ENCODE measurements around the gene WNT11. TPM values are rescaled to one million over a fixed set of nuclear protein-coding genes. Genes with fewer than 3 reads are reported as not detected.
"Not testable (repeated sequence)": the region's sequence is repeated elsewhere in the genome, so short reads cannot be mapped to it uniquely, and the experiment has no call there.

Gene WNT11
- total RNA-seq, 2 experiments from 2014 or later: not detected

DNA sequence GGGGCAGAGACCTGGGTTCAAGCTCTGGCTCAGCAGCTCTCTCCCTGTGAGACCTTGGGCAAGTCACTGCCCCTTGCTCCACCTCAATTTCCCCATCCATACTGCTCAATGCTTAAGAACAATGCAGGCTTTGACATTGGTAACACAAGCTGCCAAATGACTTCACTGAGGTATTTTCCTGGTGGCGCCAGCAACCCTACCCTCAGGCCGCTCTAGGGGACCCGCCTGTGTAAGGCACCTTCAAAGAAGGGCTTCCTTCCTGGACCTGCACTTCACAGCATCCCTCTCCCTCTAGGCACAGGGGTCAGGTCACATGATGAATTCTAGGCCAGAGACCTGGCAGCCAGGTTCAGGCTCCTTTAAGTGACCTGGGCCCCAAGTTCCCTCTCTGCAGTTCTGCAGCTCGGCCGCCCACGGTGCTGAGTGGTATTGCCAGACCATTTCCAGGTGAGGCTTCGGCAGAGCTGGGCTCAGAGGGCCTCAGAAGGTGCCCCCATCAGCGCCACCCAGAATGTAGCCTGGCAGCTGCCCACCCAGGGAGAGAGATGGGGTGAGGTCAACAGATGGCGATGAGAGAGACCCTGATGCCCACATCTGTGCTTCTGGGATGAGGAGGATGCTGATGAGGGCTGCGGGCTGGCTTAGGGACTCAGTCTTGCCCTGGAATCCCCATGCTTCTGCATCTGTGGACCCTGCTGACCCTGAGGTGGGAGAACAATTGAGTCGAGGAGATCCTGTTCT lies 4.5 kb downstream of the WNT11 start:
- Mint-ChIP-seq H3K36me3 (ENCODE audit: low read depth) (no peaks in the 10 kb centered on the region), H3K4me1 (peaks cover 7% of the 10 kb centered on the region), H3K9me3 (no peaks in the 10 kb centered on the region), H3K27me3 (peaks cover 29% of the 10 kb centered on the region), H3K4me3 (no peak overlapping the region), H3K27ac (no peak overlapping the region)
- no peak for DNase-seq
- ChIA-PET POLR2A (no interaction called here), CTCF (interaction anchor here (1.8 kb wide), 1 partner anchor 16 kb away, joined by 4 read pairs; no protein-coding TSS in a partner anchor)

DNA sequence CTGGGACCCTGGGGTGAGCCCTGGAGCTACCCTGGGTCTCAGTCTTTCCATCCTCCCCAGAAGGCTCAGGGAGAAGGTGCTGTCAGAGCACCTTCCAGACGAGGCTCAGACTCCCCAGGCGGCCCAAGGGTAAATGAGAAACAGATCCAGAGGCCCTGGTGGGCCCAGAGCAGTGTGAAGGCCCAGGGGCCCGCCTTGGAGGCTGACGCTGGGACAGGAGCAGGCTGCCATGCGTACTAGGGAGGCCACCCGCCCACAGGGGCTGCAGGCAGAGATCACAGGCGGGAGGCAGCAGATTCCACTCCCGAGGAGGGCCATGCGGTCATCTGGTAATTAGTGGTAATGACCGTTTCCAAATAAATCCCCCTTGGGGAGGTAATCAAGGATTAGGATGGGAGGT lies 5.2 kb downstream of the WNT11 start:
- POLR2A ChIA-PET: no interaction called here
- Mint-ChIP-seq H3K4me3 (no peak overlapping the region), H3K27ac (no peak overlapping the region), H3K27me3 (peaks cover 24% of the 10 kb centered on the region), H3K9me3 (no peaks in the 10 kb centered on the region), H3K4me1 (peaks cover 5% of the 10 kb centered on the region), H3K36me3 (ENCODE audit: low read depth) (no peaks in the 10 kb centered on the region)
- no peak for DNase-seq
- CTCF ChIA-PET: interaction anchor here (1.8 kb wide), 1 partner anchor 15 kb away, joined by 4 read pairs; no protein-coding TSS in a partner anchor

DNA sequence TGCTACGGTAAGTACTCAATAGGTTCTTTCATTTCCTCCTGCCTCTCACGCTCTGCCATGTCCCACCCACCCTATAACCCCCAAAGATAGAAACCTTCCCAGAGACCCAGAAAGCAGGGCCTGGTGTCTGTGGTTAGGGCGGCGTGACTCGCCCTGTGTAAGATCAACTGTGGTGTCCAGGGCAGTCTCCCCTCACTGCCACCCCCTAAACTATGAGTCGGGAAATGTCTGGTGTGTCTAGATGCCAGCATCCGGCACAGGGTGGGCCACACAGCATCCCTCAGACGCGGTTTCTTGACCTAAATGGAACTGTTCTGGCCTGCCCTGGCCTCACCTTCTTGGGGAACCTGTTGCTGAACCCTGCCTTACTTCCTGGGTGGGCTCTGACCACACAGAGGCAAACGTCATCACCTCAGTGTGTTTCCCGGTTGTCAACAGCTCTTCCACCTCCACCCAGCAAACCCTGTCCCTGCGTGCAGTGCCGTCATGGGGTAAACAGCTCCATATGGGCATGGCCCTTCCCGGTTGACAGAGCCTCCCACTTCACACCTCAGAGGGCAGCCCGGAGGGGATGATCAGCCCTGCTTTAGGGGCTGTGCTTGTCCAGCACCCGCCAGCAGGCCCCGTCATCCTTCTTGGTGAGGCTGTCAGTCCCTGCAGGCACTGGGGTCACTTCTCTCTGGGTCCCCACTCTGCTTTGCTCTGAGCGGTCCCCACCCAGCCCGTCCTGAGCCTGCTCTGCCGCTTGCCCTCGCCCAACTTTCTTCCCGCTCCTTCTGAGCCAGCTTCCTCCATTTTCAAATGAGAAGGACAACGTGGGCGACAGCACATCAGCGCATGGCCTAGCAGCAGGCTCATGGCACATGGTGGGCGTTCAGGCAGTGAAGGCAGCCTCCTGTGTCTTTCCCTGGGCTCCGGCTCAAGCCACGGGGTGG lies 6.0 kb downstream of the WNT11 start:
- Mint-ChIP-seq H3K9me3 (no peaks in the 10 kb centered on the region), H3K27ac (no peak overlapping the region), H3K27me3 (peaks cover 16% of the 10 kb centered on the region), H3K4me1 (no peaks in the 10 kb centered on the region), H3K4me3 (no peak overlapping the region), H3K36me3 (ENCODE audit: low read depth) (no peaks in the 10 kb centered on the region)
- ChIA-PET POLR2A (no interaction called here), CTCF (no interaction called here)
- DNase-seq: no peak

DNA sequence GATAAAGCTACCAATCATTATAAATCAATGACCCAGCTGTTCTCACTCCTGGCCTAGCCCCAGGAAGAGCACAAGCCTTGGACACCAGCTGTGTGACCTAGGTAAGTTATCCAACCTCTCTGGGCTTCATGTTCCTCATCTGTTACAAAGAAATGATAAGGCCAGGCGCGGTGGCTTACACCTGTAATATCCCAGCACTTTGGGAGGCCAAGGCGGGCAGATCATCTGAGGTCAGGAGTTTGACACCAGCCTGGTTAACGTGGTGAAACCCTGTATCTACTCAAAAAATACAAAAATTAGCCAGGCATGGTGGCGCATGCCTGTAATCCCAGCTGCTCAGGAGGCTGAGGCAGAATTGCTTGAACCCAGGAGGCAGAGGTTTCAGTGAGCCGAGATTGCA lies 7.6 kb downstream of the WNT11 start:
- DNase-seq; H3K27me3 Mint-ChIP-seq; H3K27ac Mint-ChIP-seq; H3K4me1 Mint-ChIP-seq; H3K4me3 Mint-ChIP-seq; H3K9me3 Mint-ChIP-seq; H3K36me3 Mint-ChIP-seq (ENCODE audit: low read depth); POLR2A ChIA-PET: not testable (repeated sequence)
- CTCF ChIA-PET: interaction anchor here (1.0 to 1.4 kb wide), 2 partner anchors 9 to 10 kb away, joined by 3 to 6 read pairs; no protein-coding TSS in a partner anchor

DNA sequence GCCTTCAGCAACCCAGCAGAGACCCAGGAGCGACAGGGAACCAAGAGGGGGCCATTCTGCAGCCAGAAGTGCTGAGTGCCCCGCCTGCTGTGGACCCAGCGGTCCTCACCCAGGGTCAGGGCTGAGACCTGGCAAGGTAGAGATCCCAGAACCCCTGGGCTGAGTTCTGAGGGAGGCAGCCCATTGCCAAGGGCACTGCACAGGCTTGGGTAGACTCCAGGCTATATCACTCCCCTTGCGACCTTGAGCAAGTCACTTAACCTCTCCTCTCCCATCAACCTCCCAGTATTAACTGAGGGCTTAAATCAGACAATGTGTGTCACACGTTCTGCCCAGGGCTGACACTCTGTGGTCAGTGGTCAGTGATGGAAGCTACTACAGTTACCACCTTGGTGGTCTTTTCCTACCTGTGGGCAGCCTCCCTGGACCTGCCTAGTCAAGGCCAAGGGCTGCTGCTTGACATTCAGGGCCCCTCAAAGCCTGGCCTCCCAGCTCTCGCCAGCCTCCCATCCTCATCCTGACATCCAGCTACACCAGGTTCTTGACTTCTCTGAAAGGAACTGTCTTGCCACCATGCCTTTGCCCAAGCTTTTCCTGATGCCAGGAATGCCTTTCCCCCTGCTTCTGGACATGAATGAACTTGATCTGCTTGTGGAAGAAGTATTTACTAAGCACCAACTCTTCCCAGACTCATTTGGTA lies 8.2 kb downstream of the WNT11 start:
- H3K27me3 Mint-ChIP-seq: no peaks in the 10 kb centered on the region
- no peak overlapping the region for H3K4me3 Mint-ChIP-seq
- ChIA-PET POLR2A (no interaction called here), CTCF (interaction anchor here (1.0 to 1.5 kb wide), 3 partner anchors 7 to 11 kb away, joined by 3 to 6 read pairs (median 3); no protein-coding TSS in a partner anchor)
- no peak overlapping the region for H3K27ac Mint-ChIP-seq
- no peaks in the 10 kb centered on the region for H3K36me3 Mint-ChIP-seq (ENCODE audit: low read depth)
- no peak for DNase-seq
- H3K4me1 Mint-ChIP-seq: no peaks in the 10 kb centered on the region
- no peaks in the 10 kb centered on the region for H3K9me3 Mint-ChIP-seq

DNA sequence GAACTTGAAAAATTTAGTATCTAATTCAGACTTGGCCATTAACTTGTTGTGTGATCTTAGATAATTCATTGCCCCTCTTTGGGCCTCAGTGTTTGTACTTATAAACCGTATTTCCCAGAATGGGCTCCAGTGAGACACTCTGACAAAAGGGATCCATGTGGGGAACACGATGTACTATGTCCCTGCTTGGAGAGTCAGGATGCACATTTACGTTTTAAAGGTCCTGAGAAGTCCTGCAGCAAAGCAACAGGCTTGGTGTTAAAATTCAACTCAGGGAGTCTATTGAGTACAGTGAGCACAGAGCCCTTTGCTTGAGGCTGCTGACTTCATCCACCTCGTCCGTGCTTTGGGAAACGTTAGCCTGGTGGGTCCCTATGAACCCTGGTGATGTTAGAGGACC lies 9.0 kb downstream of the WNT11 start:
- no peak overlapping the region for H3K4me3 Mint-ChIP-seq
- POLR2A ChIA-PET: no interaction called here
- no peaks in the 10 kb centered on the region for H3K36me3 Mint-ChIP-seq (ENCODE audit: low read depth)
- no peaks in the 10 kb centered on the region for H3K27me3 Mint-ChIP-seq
- no peak for DNase-seq
- H3K4me1 Mint-ChIP-seq: no peaks in the 10 kb centered on the region
- no peak overlapping the region for H3K27ac Mint-ChIP-seq
- CTCF ChIA-PET: interaction anchor here (1.5 to 2.9 kb wide), 2 partner anchors 8 to 11 kb away, joined by 3 to 23 read pairs; no protein-coding TSS in a partner anchor
- no peaks in the 10 kb centered on the region for H3K9me3 Mint-ChIP-seq

DNA sequence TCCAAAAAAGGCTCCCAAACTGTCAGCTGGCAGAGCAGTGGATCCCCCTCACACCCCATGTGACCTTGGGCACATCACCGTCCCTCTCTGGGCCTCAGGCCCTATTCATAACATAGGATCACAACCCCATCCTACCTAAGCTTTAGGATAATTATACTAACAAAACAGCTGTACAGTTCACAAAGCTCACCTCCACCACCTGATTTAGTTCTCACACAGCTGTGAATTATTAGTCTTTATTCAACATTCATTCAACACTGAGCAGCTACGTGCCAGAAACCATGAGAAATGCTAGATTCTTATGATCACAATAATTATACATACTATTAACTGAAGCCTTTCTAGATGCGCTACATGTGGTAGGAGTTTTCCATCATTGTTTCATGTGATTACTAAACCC lies 9.5 kb downstream of the WNT11 start:
- H3K9me3 Mint-ChIP-seq: no peaks in the 10 kb centered on the region
- DNase-seq: no peak
- no peaks in the 10 kb centered on the region for H3K36me3 Mint-ChIP-seq (ENCODE audit: low read depth)
- H3K4me1 Mint-ChIP-seq: no peaks in the 10 kb centered on the region
- H3K27ac Mint-ChIP-seq: no peak overlapping the region
- no peak overlapping the region for H3K4me3 Mint-ChIP-seq
- no peaks in the 10 kb centered on the region for H3K27me3 Mint-ChIP-seq
- POLR2A ChIA-PET: no interaction called here
- CTCF ChIA-PET: interaction anchor here (1.5 to 2.9 kb wide), 2 partner anchors 9 to 11 kb away, joined by 3 to 23 read pairs; no protein-coding TSS in a partner anchor

DNA sequence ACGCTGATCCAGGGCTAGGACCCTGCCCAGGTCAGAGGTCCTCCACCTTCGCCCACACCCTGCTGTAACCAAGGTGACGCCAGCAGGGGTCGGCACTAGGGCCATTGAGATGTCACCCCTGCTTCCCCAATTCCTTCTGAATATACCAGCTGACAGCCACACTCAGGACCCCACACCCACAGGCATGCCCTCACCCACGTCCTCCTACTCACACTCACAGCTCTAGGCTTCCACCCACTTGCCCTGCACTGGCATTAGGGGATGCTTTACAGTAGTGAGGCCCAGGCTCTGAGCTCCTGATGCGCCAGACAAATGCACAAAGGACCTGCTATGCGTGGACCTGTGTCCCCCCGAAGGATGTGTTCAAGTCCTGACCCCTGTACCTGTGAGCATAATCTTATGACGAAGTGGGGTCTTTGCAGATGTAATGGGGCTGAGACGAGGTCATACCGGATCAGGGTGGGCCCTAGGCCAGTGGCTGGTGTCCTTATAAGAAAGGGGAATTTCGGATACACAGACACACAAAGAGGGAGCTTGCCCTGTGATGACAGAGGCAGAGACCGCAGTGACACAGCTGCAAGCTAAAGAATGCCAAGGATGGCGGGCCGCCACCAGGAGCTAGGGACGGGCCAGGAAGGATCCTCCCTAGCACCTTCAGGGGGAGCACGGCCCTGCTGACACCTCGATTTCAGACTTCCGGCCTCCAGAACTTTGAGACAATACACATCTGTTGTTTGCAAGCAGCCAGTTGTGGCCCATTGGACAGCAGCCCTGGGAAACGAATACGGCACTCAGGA lies 11.2 kb downstream of the WNT11 start:
- H3K4me3 Mint-ChIP-seq: no peak overlapping the region
- ChIA-PET CTCF (interaction anchor here (0.6 to 2.9 kb wide), 2 partner anchors 13 to 347 kb away, joined by 3 to 23 read pairs; no protein-coding TSS in a partner anchor), POLR2A (no interaction called here)
- no peaks in the 10 kb centered on the region for H3K36me3 Mint-ChIP-seq (ENCODE audit: low read depth)
- no peak overlapping the region for H3K27ac Mint-ChIP-seq
- no peak for DNase-seq
- H3K9me3 Mint-ChIP-seq: no peaks in the 10 kb centered on the region
- no peaks in the 10 kb centered on the region for H3K27me3 Mint-ChIP-seq
- no peaks in the 10 kb centered on the region for H3K4me1 Mint-ChIP-seq

DNA sequence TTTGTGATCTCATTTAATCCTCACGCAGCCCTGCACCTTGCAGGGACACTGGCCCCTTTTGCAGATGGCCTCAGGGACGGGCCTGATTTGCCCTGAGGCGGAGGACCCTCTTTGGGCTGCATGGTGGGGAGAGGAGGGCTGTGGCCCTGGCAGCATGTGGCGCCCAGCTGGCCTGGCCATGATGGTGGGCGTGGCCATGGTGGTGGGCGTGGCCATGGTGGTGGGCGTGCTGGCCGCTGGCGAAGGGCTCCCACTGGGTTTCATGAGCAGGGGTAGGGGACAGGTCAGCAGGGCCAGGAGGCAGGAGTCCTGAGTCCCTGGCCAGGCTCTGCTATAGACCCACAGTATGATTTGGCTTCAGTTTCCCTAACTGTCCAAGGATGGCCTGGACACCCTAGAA lies 13.1 kb downstream of the WNT11 start:
- Mint-ChIP-seq H3K27ac (no peak overlapping the region), H3K36me3 (ENCODE audit: low read depth) (no peaks in the 10 kb centered on the region), H3K4me3 (no peak overlapping the region), H3K9me3 (no peaks in the 10 kb centered on the region), H3K4me1 (no peaks in the 10 kb centered on the region), H3K27me3 (no peaks in the 10 kb centered on the region)
- ChIA-PET POLR2A (no interaction called here), CTCF (interaction anchor here (2.1 kb wide), 1 partner anchor 14 kb away, joined by 5 read pairs; no protein-coding TSS in a partner anchor)
- DNase-seq: no peak

DNA sequence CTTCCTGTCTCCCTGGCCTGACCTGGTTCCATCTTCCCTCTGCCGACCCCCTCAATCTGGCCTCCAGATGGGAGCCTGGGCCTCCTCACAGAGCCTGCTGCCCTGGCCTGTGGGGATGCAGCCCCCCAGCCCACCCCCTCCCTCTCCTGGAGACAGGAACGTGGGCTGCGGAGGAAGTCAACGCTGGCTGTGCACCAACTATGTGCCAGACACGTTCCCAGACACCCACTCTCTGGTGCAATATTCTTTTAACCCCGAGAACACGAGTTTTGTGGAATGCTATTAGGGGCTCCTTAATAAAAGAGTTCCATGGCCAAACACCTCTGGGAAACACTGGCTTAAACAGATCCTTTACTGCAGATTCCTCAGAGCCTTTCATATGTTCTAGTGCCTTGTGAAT lies 15.9 kb downstream of the WNT11 start:
- Mint-ChIP-seq H3K27ac (no peak overlapping the region), H3K9me3 (no peaks in the 10 kb centered on the region)

DNA sequence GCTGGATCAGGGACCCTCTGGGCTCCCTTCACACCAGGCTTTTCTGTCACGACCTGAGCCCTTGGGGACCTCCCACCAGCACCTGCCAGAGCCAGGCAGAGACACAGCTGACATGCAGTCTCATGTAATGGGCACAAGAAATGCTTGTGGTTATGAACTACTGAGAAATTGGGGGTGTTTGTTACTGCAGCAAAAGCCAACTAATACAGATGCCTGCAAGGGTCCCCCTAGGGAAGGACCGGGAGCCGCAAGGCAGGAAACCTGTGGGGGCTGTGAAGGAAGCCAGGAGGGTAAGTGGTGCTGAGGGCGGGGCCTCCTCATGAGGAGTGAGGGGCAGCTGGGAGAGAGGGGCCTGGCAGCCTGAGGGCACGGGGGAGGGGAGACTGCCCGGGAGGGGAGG lies 16.6 kb downstream of the WNT11 start:
- CTCF ChIA-PET: interaction anchor here (1.3 kb wide), 1 partner anchor 18 kb away, joined by 3 read pairs; no protein-coding TSS in a partner anchor
- POLR2A ChIA-PET: no interaction called here

More for the DNA sequence above, 15.9 kb downstream of the WNT11 start:
- Mint-ChIP-seq H3K27me3 (no peaks in the 10 kb centered on the region), H3K36me3 (ENCODE audit: low read depth) (no peaks in the 10 kb centered on the region), H3K4me3 (no peak overlapping the region), H3K4me1 (no peaks in the 10 kb centered on the region)
- POLR2A ChIA-PET: no interaction called here
- CTCF ChIA-PET: no interaction called here
- DNase-seq: no peak

DNA sequence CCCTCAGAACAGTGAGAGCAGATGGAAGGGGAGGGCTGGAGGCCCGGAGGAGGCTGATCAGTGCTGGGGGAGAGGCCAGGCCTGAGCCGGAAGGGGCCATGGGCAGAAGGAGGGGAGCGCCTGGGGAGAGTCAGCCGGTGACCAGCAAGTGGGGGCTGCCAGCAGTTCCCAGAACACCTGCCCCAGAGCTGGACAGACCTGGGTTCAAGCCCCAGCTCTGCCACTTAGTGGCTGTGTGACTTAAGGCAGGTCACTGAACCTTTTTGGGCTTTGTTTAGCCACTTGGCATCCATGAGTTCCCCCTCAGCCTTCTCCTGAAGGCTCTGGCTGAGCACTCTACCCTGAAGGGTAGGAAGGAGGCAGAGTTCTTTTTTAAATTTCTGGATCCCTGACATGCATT lies 17.4 kb downstream of the WNT11 start:
- no peak for DNase-seq
- no peak overlapping the region for H3K27ac Mint-ChIP-seq
- no peaks in the 10 kb centered on the region for H3K27me3 Mint-ChIP-seq
- ChIA-PET POLR2A (no interaction called here), CTCF (interaction anchor here (1.3 kb wide), 1 partner anchor 19 kb away, joined by 3 read pairs; no protein-coding TSS in a partner anchor)
- no peak overlapping the region for H3K4me3 Mint-ChIP-seq
- H3K9me3 Mint-ChIP-seq: no peaks in the 10 kb centered on the region
- no peaks in the 10 kb centered on the region for H3K4me1 Mint-ChIP-seq
- H3K36me3 Mint-ChIP-seq (ENCODE audit: low read depth): no peaks in the 10 kb centered on the region

More for the DNA sequence above, 16.6 kb downstream of the WNT11 start:
- no peak overlapping the region for H3K4me3 Mint-ChIP-seq
- no peaks in the 10 kb centered on the region for H3K9me3 Mint-ChIP-seq
- DNase-seq: no peak
- no peaks in the 10 kb centered on the region for H3K4me1 Mint-ChIP-seq
- no peaks in the 10 kb centered on the region for H3K27me3 Mint-ChIP-seq
- H3K36me3 Mint-ChIP-seq (ENCODE audit: low read depth): no peaks in the 10 kb centered on the region
- H3K27ac Mint-ChIP-seq: no peak overlapping the region

Measured in activated CD4-positive, alpha-beta T cell treated with anti-CD3 and anti-CD28 coated beads, Interleukin-2, amount 10 ng/mL, durations not matched to agents 7 days and 5 days (primary cell).